NCI-H1092 (cell line): ENCODE measurements around the gene REEP5.
"Not testable (repeated sequence)": the region's sequence is repeated elsewhere in the genome, so short reads cannot be mapped to it uniquely, and the experiment has no call there.

ENCODE experiments used
- DNase-seq: peaks from one replicate; lab custom pipeline; 2025; lab: John Stamatoyannopoulos, UW

REEP5 gene

DNA sequence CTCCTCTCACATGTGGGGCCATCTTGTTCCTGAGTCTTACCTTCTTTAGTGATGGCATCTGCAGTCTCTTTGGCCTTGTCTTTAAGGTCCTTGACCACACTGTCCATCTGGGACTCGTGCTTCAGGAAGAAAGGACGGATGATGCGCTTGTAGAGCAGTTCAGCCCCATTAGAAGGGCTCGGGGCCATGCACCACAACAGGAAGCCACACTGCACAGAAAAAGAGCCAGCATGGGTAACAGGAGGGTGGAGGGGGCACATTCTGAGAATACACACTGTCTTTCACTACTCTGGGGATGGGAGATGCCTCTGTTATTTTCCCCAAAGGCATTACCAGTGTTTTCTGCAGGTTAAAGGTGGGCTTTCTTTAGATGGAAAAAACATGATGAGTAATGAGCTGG, 35.1 kb downstream of the REEP5 start:
- DNase-seq, result no peak

DNA sequence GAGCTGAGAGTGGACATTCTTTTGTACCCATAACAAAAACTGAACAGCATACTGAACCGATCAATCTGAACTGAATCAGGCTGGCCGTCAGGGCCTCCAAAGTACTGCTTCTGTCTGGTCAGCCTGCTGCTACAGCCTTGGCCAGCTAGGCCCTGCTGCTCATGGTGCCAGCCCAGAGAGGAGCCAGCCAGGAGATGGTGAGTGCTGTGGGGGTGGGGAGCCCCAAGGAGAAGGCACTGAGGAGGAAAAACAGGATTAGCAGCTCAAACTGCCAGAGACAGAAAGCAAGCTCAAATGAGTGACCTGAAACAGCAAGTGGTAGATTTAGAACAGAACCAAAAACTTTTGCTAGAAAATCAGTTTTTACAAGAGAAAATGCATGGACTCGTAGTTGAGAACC, 37.0 kb downstream of the REEP5 start:
- DNase-seq, result no peak

DNA sequence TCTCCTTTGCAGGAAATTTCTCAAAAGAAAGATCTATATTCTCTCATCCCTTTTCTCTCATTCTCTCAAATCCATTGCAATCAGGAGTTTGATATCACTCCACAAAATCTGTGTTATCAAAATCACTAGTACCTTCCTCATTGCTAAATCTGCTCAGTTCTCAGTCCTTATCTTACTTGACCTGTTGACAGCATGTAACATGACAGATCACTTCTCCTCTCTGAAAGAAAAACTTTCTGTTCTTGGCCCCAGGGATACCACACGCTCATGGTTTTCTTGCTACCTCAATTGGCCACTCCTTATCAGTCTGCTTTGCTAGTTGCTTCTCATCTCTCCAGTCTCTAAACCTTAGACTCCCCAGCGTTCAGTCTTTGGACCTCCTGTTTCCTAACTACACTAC, 38.8 kb downstream of the REEP5 start:
- no peak for DNase-seq

GRCh38 chr5:112880219-112880964, 41.6 kb downstream of the REEP5 start:
- DNase-seq, result no peak

DNA sequence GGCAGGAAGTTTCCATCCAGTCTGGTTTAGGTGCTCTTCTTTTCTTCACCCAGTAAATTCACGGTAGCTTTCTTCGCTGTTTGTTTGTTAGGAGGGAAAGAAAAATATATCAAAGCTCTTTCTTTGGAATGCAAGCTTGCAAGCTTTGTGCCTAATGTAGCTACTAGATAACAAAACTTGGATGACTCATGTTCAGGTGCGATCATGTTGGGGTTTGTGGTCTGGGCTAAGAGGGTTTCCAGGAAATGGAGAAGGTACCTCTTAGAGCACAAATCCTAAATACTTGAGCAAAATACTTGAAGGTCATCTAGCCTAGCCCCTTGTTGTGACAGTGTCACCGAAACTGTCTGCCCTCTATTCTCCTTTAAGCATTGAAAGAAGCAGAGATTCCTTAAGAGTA, 43.3 kb downstream of the REEP5 start:
- no peak for DNase-seq

GRCh38 chr5:112878101-112878500, 43.9 kb downstream of the REEP5 start:
- DNase-seq, result no peak

DNA sequence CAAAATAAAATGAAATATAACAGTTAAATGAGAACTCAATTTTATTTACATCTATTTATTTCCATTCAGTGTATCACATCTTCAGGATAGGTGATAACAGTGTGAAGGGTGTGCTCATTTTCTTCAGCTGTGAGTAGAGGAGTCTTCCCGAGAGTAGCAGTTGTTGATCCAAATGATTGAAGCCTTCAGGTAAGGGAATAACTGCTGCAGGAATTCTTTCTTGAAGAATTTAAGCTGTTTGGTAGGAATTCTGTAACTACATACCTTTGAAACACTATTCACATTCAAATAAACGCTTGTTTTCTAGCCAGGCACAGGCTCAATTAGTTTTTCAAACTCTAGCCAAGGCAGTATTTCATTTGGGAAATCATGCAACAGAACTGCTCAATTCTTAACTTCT, 45.7 kb downstream of the REEP5 start:
- no peak for DNase-seq

DNA sequence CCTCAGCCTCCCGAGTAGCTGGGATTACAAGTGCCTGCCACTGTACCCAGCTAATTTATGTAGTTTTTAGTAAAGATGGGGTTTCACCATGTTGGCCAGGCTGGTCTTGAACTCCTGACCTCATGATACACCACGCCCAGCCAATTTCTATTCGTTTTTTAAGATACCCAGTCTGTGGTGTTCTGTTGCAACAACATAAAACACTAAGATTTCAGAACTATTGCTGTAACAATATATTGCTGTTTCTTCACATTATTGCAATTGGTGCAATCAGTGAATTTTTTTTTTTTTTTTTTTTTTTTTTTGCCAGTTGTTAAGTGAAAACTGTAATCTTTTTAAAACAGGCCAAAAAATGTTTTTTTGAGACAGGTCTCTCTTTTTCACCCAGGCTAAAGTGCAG, 51.1 kb downstream of the REEP5 start:
- no peak for DNase-seq

- no peak for DNase-seq
Measured at GRCh38 chr5:112869948-112870347, 52.1 kb downstream of the REEP5 start.

DNA sequence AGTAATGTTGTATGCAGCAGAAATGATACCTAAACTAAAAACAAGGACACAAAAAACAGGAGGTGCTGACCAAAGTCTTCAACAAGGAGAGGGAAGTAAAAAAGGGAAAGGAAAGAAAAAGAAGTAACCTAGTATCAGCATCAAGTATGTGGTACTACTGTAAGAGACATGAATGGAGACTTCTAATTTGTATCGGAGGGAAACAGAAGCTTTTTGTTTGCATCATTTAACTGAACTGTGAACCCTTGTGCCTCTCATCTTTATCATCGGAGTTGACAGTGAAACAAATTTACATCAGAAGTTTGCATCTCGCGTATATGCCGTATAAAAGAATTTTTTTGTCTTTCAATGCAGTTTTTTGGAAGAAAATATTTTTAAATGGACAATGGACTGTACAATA, 54.6 kb downstream of the REEP5 start:
- DNase-seq, result no peak

DNA sequence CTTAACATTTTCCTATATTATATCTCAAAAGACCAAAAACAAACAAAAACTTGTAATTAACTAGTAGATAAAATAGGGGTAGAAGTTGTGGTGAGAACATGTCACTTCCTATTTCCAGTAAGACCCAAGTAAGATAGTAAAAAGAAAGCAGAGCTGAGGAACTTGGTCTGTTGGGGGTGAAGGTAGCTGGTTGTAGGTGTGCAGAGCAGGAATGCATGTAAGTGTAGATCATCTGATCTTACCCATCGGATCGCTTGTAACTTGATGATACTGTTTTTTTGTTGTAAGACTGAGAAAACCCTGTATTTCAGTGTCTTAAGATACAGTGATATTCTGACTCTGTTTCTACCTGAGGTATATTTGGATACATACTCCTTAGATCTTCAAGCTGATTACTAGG, 55.3 kb downstream of the REEP5 start:
- DNase-seq, result no peak

DNA sequence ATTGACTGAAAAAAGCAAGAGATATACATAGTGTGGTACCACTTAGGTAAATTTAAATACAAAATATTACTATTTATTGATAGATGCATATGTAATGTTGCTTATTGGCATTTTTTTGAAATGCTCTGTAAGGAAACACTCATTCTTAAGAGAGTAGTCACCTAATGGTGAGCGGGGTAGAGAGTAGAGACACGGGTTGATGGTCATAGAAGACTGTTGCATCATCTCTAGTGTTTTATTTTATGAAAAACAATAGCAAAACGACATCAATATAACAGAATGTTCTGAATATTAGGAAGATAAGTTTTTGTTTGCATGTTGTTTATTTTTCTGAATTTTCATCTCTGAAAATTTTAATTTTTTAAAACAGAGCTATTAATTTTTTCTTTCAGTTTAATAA, 56.9 kb downstream of the REEP5 start:
- DNase-seq, result no peak

GRCh38 chr5:112863549-112863948, 58.5 kb downstream of the REEP5 start:
- no peak for DNase-seq

DNA sequence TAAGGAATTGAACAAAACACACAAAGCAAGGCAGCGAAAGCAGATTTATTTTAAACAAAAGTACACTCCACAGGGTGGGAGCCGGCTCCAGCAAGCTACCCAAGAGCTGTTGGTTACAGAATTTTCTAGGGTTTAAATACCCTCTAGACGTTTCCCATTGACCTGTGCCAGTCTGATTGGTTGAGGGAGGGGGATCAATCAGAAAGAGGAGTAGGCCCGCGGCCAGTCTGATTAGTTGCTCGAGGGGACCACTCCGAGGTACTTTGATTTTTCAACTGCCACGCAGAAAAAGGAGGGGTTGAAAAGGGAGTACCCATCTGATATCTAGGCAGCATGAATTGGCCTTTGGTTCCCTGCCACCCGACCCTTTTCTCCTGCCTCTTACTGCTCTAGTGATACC, 59.9 kb downstream of the REEP5 start:
- DNase-seq, result no peak

DNA sequence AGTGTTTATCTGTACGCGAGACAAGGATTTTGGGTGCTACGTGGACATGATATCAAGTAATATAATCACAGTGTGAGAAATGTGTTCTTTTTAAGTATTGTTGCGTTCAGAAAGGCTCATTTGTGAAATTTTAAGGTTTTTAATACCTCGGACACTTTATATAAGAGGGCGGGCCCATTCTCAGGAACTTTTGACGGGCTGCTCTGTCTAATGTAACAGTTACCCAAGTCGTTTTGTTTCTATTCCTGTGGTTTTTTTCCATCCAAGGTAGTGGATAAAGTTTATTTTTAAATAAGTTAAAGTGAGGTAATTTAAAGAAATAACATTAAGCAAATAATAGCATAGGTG, 60.4 kb downstream of the REEP5 start:
- no peak for DNase-seq

DNA sequence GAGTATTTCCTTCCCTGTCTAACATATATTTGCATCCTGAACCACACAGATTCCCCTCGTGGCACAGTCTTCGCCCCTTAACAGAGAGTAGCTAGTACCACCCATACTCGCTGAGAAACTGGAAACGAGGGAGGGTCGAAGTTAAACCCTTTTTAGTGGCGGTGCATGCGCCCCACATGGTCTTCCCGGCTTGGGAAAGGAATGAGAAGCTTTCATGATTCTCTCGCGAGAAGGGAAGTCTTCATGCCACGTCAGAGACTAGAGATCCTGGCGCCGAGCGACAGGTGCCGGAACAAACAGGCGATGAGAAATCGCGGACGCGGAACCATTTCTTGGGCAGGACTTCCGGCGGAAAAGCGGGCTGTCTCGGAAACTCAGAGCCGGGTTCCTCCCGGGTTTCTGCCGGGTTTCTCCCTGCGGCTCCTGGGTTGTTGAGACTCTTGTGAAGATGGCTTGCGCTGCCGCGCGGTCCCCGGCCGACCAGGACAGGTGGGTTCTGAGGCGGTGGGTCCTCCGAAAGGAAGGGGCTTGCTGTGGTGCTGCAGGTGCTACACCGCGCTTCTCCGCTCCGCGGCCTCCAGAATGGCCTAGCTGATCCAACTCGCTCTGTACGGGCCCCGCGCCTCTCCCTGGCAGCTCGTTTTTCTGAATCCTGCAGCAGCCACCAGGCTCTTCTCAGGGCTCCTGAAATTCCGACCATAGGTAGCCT, 60.9 kb downstream of the REEP5 start, which contains the start of gene SRP19:
Gene SRP19, plus strand, starts transcription at position 359 of the 709 bp plus-strand sequence. Its CDS starts 90 bp downstream, at position 449.
- DNase-seq, result peak; percentile 94

DNA sequence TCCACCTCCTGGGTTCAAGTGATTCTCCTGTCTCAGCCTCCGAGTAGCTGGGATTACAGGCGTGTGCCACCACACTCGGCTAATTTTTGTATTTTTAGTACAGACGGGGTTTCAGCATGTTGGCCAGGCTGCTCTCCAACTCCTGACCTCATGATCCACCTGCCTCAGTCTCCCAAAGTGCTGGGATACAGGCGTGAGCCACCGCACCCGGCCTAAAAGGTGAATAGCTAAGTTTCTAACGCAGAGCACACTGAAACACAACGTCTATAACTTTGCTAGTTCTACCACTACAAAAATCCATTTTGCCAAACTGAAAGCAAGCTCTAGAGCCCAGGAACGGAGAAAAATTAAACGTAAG, 61.5 kb downstream of the REEP5 start:
- DNase-seq, result not testable (repeated sequence)

DNA sequence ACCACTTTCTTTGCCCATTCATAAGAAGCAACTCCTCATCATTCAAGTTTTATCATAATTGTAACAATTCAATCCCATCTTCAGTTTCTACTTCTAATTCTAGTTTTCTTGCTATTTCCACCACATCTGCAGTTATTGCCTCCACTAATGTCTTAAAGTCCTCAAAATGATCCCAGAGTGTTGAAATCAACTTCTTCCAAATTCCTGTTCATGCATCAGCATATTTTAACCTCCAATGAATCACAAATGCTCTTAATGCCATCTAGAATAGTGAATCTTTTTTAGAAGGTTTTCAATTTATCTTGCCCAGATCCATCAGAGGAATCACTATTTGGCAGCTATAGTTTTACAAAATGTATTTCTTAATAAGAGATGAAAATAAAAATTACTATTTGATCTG, 64.2 kb downstream of the REEP5 start:
- DNase-seq, result no peak

GRCh38 chr5:112854651-112855050, 67.4 kb downstream of the REEP5 start:
- no peak for DNase-seq

DNA sequence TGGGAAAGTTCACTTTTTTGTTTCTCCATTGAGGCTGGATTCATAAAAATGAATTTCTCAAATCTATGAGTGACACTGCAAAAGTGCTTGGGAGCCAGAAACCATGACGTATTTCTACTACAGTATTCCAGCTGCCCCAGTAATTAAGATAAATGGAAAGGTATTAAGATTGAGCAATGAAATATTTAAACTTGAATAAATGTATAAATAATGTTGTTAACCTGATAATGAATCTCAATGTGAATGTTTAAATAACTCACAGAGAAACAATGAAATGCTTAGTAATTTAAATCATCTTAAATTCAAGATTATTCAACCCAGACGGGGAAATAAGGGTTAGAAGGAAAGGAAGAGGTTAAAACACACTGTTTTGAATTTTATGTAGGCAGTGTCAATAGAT, 72.1 kb downstream of the REEP5 start:
- no peak for DNase-seq

- peak; percentile 31 for DNase-seq
Measured at GRCh38 chr5:112848116-112848811, 73.8 kb downstream of the REEP5 start.

- DNase-seq, result no peak
Measured at GRCh38 chr5:112847306-112847705, 74.7 kb downstream of the REEP5 start.

DNA sequence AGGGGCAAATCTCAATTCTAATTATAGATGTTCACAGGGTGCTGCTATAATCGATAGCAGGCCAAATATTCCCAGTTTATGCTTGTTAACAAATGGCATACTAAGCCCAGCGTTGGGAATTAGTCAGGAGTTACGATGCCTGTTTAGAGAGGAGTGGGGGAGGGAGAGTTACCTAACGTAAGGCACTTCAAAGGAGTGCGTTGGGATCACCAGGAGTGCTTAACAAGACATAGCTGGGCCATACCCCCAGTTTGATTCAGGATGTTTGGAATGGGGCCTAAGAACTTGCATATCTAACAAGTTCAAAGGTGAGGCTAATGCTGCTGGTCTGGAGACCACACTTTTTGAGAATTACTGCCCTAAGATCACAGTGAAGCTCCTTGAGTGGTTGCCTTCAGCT, 75.5 kb downstream of the REEP5 start:
- no peak for DNase-seq
